ENCODE data around the gene SPAG17.

The SPAG17 gene

GRCh38 chr1:118160806-118161205 is 24.2 kb downstream of the SPAG17 start:
- DNase-seq (ENCODE audit: low read depth), result no peak

- DNase-seq (ENCODE audit: low read depth), result no peak
These were observed 25.5 kb downstream of the SPAG17 start for GRCh38 chr1:118159569-118159968.

GRCh38 chr1:118158924-118159323 is 26.1 kb downstream of the SPAG17 start:
- DNase-seq (ENCODE audit: low read depth), result no peak

GRCh38 chr1:118157506-118157905 is 27.5 kb downstream of the SPAG17 start:
- DNase-seq (ENCODE audit: low read depth), result no peak

GRCh38 chr1:118155106-118155505 is 29.9 kb downstream of the SPAG17 start:
- no peak for DNase-seq (ENCODE audit: low read depth)

GRCh38 chr1:118154220-118154619 is 30.8 kb downstream of the SPAG17 start:
- no peak for DNase-seq (ENCODE audit: low read depth)

GRCh38 chr1:118151312-118151937 is 33.6 kb downstream of the SPAG17 start:
- no peak for DNase-seq (ENCODE audit: low read depth)

GRCh38 chr1:118149799-118150198 is 35.2 kb downstream of the SPAG17 start:
- DNase-seq (ENCODE audit: low read depth), result no peak

- no peak for DNase-seq (ENCODE audit: low read depth)
These were observed 37.0 kb downstream of the SPAG17 start for GRCh38 chr1:118148034-118148433.

- DNase-seq (ENCODE audit: low read depth), result no peak
These were observed 37.5 kb downstream of the SPAG17 start for GRCh38 chr1:118147522-118147921.

GRCh38 chr1:118145721-118146120 is 39.3 kb downstream of the SPAG17 start:
- no peak for DNase-seq (ENCODE audit: low read depth)

- no peak for DNase-seq (ENCODE audit: low read depth)
These were observed 40.3 kb downstream of the SPAG17 start for GRCh38 chr1:118144684-118145083.

- no peak for DNase-seq (ENCODE audit: low read depth)
These were observed 41.2 kb downstream of the SPAG17 start for GRCh38 chr1:118143831-118144230.

GRCh38 chr1:118143121-118143520 is 41.9 kb downstream of the SPAG17 start:
- DNase-seq (ENCODE audit: low read depth), result no peak

GRCh38 chr1:118142546-118142945 is 42.5 kb downstream of the SPAG17 start:
- no peak for DNase-seq (ENCODE audit: low read depth)

- no peak for DNase-seq (ENCODE audit: low read depth)
These were observed 47.1 kb downstream of the SPAG17 start for GRCh38 chr1:118137900-118138299.

GRCh38 chr1:118136187-118136941 is 48.7 kb downstream of the SPAG17 start:
- DNase-seq (ENCODE audit: low read depth), result peak; percentile 15

GRCh38 chr1:118132000-118132399 is 53.0 kb downstream of the SPAG17 start:
- no peak for DNase-seq (ENCODE audit: low read depth)

GRCh38 chr1:118128761-118129160 is 56.3 kb downstream of the SPAG17 start:
- no peak for DNase-seq (ENCODE audit: low read depth)

GRCh38 chr1:118124064-118124463 is 61.0 kb downstream of the SPAG17 start:
- no peak for DNase-seq (ENCODE audit: low read depth)

- no peak for DNase-seq (ENCODE audit: low read depth)
These were observed 61.8 kb downstream of the SPAG17 start for GRCh38 chr1:118123116-118123839.

- DNase-seq (ENCODE audit: low read depth), result no peak
These were observed 62.6 kb downstream of the SPAG17 start for GRCh38 chr1:118122234-118123004.
